Measurements from ENCODE around the gene SNRNP48. TPM values are rescaled to one million over a fixed set of nuclear protein-coding genes. Genes with fewer than 3 reads are reported as not detected.

The SNRNP48 gene
- total and polyA plus RNA-seq, 3 experiments from 2014 or later: 11.2 to 15.0 (median 14.6) TPM

- H3K27me3 Mint-ChIP-seq: peaks cover 5 to 68% of the 10 kb centered on the region in 2 donors
- H3K4me1 Mint-ChIP-seq: no peaks in the 10 kb centered on the region
- Histone ChIP-seq H3K4me1 (ENCODE audit: insufficient read depth, low read length) (no peaks in the 10 kb centered on the region), H3K36me3 (ENCODE audit: insufficient read depth, low read length) (no peaks in the 10 kb centered on the region), H3K27ac (ENCODE audit: low read depth, low read length) (no peak overlapping the region), H3K27me3 (ENCODE audit: insufficient read depth, low read length, poor library complexity, severe bottlenecking) (no peaks in the 10 kb centered on the region), H3K4me3 (ENCODE audit: low read length) (no peak overlapping the region), H3K9me3 (ENCODE audit: low read length) (no peaks in the 10 kb centered on the region)
- H3K9me3 Mint-ChIP-seq: no peaks in the 10 kb centered on the region
- H3K4me3 Mint-ChIP-seq: no peak overlapping the region
- ChIA-PET CTCF (no interaction called here), POLR2A (interaction anchor here (0.6 kb wide), 1 partner anchor 11 kb away, joined by 5 read pairs; no protein-coding TSS in a partner anchor)
- no peak overlapping the region for H3K27ac Mint-ChIP-seq
- no peaks in the 10 kb centered on the region for H3K36me3 Mint-ChIP-seq
- no peak for DNase-seq
Observed at GRCh38 chr6:7562769-7563168, 27.2 kb upstream of the SNRNP48 start.

- Histone ChIP-seq H3K27me3 (ENCODE audit: insufficient read depth, low read length, poor library complexity, severe bottlenecking) (peaks cover 4% of the 10 kb centered on the region), H3K27ac (ENCODE audit: low read depth, low read length) (no peak overlapping the region), H3K9me3 (ENCODE audit: low read length) (no peaks in the 10 kb centered on the region), H3K4me3 (ENCODE audit: low read length) (no peak overlapping the region), H3K36me3 (ENCODE audit: insufficient read depth, low read length) (no peaks in the 10 kb centered on the region), H3K4me1 (ENCODE audit: insufficient read depth, low read length) (no peaks in the 10 kb centered on the region)
- H3K9me3 Mint-ChIP-seq: no peaks in the 10 kb centered on the region
- H3K27me3 Mint-ChIP-seq: peaks cover 17 to 75% of the 10 kb centered on the region in 2 donors
- no peaks in the 10 kb centered on the region for H3K4me1 Mint-ChIP-seq
- H3K4me3 Mint-ChIP-seq: no peak overlapping the region
- ChIA-PET CTCF (no interaction called here), POLR2A (no interaction called here)
- H3K36me3 Mint-ChIP-seq: no peaks in the 10 kb centered on the region
- H3K27ac Mint-ChIP-seq: no peak overlapping the region
- DNase-seq: no peak
Observed at GRCh38 chr6:7566107-7566506, 23.9 kb upstream of the SNRNP48 start.

GRCh38 chr6:7566617-7567173 is 23.3 kb upstream of the SNRNP48 start:
- POLR2A ChIA-PET: no interaction called here
- H3K9me3 ChIP-seq (ENCODE audit: low read length): no peaks in the 10 kb centered on the region
- Mint-ChIP-seq H3K9me3 (no peaks in the 10 kb centered on the region), H3K27me3 (peaks cover 17 to 72% of the 10 kb centered on the region in 2 donors), H3K4me1 (no peaks in the 10 kb centered on the region), H3K4me3 (no peak overlapping the region), H3K36me3 (no peaks in the 10 kb centered on the region), H3K27ac (no peak overlapping the region)
- peaks cover 4% of the 10 kb centered on the region for H3K27me3 ChIP-seq (ENCODE audit: insufficient read depth, low read length, poor library complexity, severe bottlenecking)
- H3K4me3 ChIP-seq (ENCODE audit: low read length): no peak overlapping the region
- H3K36me3 ChIP-seq (ENCODE audit: insufficient read depth, low read length): no peaks in the 10 kb centered on the region
- no peaks in the 10 kb centered on the region for H3K4me1 ChIP-seq (ENCODE audit: insufficient read depth, low read length)
- CTCF ChIA-PET: no interaction called here
- no peak for DNase-seq
- H3K27ac ChIP-seq (ENCODE audit: low read depth, low read length): no peak overlapping the region

GRCh38 chr6:7568021-7568420 is 22.0 kb upstream of the SNRNP48 start:
- Histone ChIP-seq H3K27ac (ENCODE audit: low read depth, low read length) (no peak overlapping the region), H3K27me3 (ENCODE audit: insufficient read depth, low read length, poor library complexity, severe bottlenecking) (peaks cover 4% of the 10 kb centered on the region), H3K4me3 (ENCODE audit: low read length) (no peak overlapping the region), H3K36me3 (ENCODE audit: insufficient read depth, low read length) (no peaks in the 10 kb centered on the region), H3K4me1 (ENCODE audit: insufficient read depth, low read length) (no peaks in the 10 kb centered on the region), H3K9me3 (ENCODE audit: low read length) (no peaks in the 10 kb centered on the region)
- CTCF ChIA-PET: interaction anchor here (1.1 kb wide), 1 partner anchor 11 kb away, joined by 4 read pairs; no protein-coding TSS in a partner anchor
- Mint-ChIP-seq H3K9me3 (no peaks in the 10 kb centered on the region), H3K27ac (no peak overlapping the region), H3K4me1 (no peaks in the 10 kb centered on the region), H3K27me3 (peaks cover 18 to 62% of the 10 kb centered on the region in 2 donors), H3K4me3 (no peak overlapping the region), H3K36me3 (no peaks in the 10 kb centered on the region)
- DNase-seq: no peak
- POLR2A ChIA-PET: no interaction called here

- no peak overlapping the region for H3K27ac Mint-ChIP-seq
- DNase-seq: no peak
- H3K36me3 Mint-ChIP-seq: no peaks in the 10 kb centered on the region
- POLR2A ChIA-PET: no interaction called here
- peaks cover 21 to 58% of the 10 kb centered on the region in 2 donors for H3K27me3 Mint-ChIP-seq
- H3K9me3 Mint-ChIP-seq: no peaks in the 10 kb centered on the region
- no peaks in the 10 kb centered on the region for H3K4me1 Mint-ChIP-seq
- Histone ChIP-seq H3K27ac (ENCODE audit: low read depth, low read length) (no peak overlapping the region), H3K4me1 (ENCODE audit: insufficient read depth, low read length) (no peaks in the 10 kb centered on the region), H3K27me3 (ENCODE audit: insufficient read depth, low read length, poor library complexity, severe bottlenecking) (peaks cover 4% of the 10 kb centered on the region), H3K4me3 (ENCODE audit: low read length) (no peak overlapping the region), H3K9me3 (ENCODE audit: low read length) (no peaks in the 10 kb centered on the region), H3K36me3 (ENCODE audit: insufficient read depth, low read length) (no peaks in the 10 kb centered on the region)
- no peak overlapping the region for H3K4me3 Mint-ChIP-seq
- CTCF ChIA-PET: no interaction called here
Observed at GRCh38 chr6:7569082-7569481, 20.9 kb upstream of the SNRNP48 start.

GRCh38 chr6:7572213-7572943 is 17.6 kb upstream of the SNRNP48 start:
- no peak for DNase-seq
- Mint-ChIP-seq H3K9me3 (no peaks in the 10 kb centered on the region), H3K27me3 (peaks cover 23 to 42% of the 10 kb centered on the region in 2 donors), H3K4me3 (no peak overlapping the region), H3K27ac (no peak overlapping the region), H3K36me3 (no peaks in the 10 kb centered on the region), H3K4me1 (no peaks in the 10 kb centered on the region)
- H3K4me3 ChIP-seq (ENCODE audit: low read length): no peak overlapping the region
- H3K9me3 ChIP-seq (ENCODE audit: low read length): no peaks in the 10 kb centered on the region
- CTCF ChIA-PET: no interaction called here
- POLR2A ChIA-PET: no interaction called here
- H3K36me3 ChIP-seq (ENCODE audit: insufficient read depth, low read length): no peaks in the 10 kb centered on the region
- no peaks in the 10 kb centered on the region for H3K4me1 ChIP-seq (ENCODE audit: insufficient read depth, low read length)
- no peak overlapping the region for H3K27ac ChIP-seq (ENCODE audit: low read depth, low read length)
- peaks cover 4% of the 10 kb centered on the region for H3K27me3 ChIP-seq (ENCODE audit: insufficient read depth, low read length, poor library complexity, severe bottlenecking)

- DNase-seq: no peak
- no peaks in the 10 kb centered on the region for H3K9me3 ChIP-seq (ENCODE audit: low read length)
- ChIA-PET POLR2A (interaction anchor here (0.6 kb wide), 1 partner anchor 12 kb away, joined by 5 read pairs; no protein-coding TSS in a partner anchor), CTCF (interaction anchor here (0.6 kb wide), 1 partner anchor 275 kb away, joined by 3 read pairs; no protein-coding TSS in a partner anchor)
- Mint-ChIP-seq H3K36me3 (no peaks in the 10 kb centered on the region), H3K4me1 (no peaks in the 10 kb centered on the region), H3K27ac (no peak overlapping the region), H3K4me3 (no peak overlapping the region), H3K27me3 (peaks cover 20 to 37% of the 10 kb centered on the region in 2 donors), H3K9me3 (no peaks in the 10 kb centered on the region)
- no peak overlapping the region for H3K4me3 ChIP-seq (ENCODE audit: low read length)
- no peak overlapping the region for H3K27ac ChIP-seq (ENCODE audit: low read depth, low read length)
- no peaks in the 10 kb centered on the region for H3K4me1 ChIP-seq (ENCODE audit: insufficient read depth, low read length)
- peaks cover 3% of the 10 kb centered on the region for H3K27me3 ChIP-seq (ENCODE audit: insufficient read depth, low read length, poor library complexity, severe bottlenecking)
- no peaks in the 10 kb centered on the region for H3K36me3 ChIP-seq (ENCODE audit: insufficient read depth, low read length)
Observed at GRCh38 chr6:7574500-7574899, 15.5 kb upstream of the SNRNP48 start.

- no peak for DNase-seq
- no peaks in the 10 kb centered on the region for H3K36me3 ChIP-seq (ENCODE audit: insufficient read depth, low read length)
- peaks cover 3% of the 10 kb centered on the region for H3K27me3 ChIP-seq (ENCODE audit: insufficient read depth, low read length, poor library complexity, severe bottlenecking)
- ChIA-PET POLR2A (no interaction called here), CTCF (no interaction called here)
- H3K9me3 Mint-ChIP-seq: no peaks in the 10 kb centered on the region
- no peak overlapping the region for H3K27ac Mint-ChIP-seq
- H3K27ac ChIP-seq (ENCODE audit: low read depth, low read length): no peak overlapping the region
- H3K9me3 ChIP-seq (ENCODE audit: low read length): no peaks in the 10 kb centered on the region
- H3K36me3 Mint-ChIP-seq: no peaks in the 10 kb centered on the region
- peaks cover 16 to 24% of the 10 kb centered on the region in 2 donors for H3K27me3 Mint-ChIP-seq
- no peak overlapping the region for H3K4me3 Mint-ChIP-seq
- H3K4me1 ChIP-seq (ENCODE audit: insufficient read depth, low read length): no peaks in the 10 kb centered on the region
- H3K4me3 ChIP-seq (ENCODE audit: low read length): no peak overlapping the region
- H3K4me1 Mint-ChIP-seq: no peaks in the 10 kb centered on the region
Observed at GRCh38 chr6:7578516-7578915, 11.5 kb upstream of the SNRNP48 start.
